Osteoblast (primary cell): Measurements from ENCODE around the gene SCYGR3. TPM values are rescaled to one million over a fixed set of nuclear protein-coding genes. Genes with fewer than 3 reads are reported as not detected.
A peak's percentile ranks its signal among the peaks of the same experiment; 100 is the strongest.

Experiments
- DNase-seq: peaks from one replicate; pipeline ENCODE4 v3.0.0; 2011; ENCODE audit warnings: low spot score, mixed read lengths; ENCODE audit not compliant: insufficient read length; ENCODE audit errors: missing footprints
- H2AFZ ChIP-seq: 2 replicates; pipeline ENCODE4 v1.6.0; 2011; ENCODE audit warnings: mild to moderate bottlenecking, low read length
- H3K27ac ChIP-seq: 2 replicates; pipeline ENCODE4 v1.5.1; 2011; ENCODE audit warnings: mild to moderate bottlenecking, low read depth, low read length, moderate library complexity
- H3K27me3 ChIP-seq: 2 replicates; pipeline ENCODE4 v1.6.0; 2012; ENCODE audit warnings: mild to moderate bottlenecking, control low read depth, inconsistent platforms, low read length, moderate library complexity; ENCODE audit not compliant: insufficient read depth
- H3K36me3 ChIP-seq: 2 replicates; pipeline ENCODE4 v1.5.1; 2011; ENCODE audit warnings: mild to moderate bottlenecking, low read length, control low read depth, moderate library complexity; ENCODE audit not compliant: insufficient read depth
- H3K4me1 ChIP-seq: 2 replicates; pipeline ENCODE4 v1.5.1; 2011; ENCODE audit warnings: mild to moderate bottlenecking, low read length, control low read depth, moderate library complexity; ENCODE audit not compliant: insufficient read depth
- H3K4me2 ChIP-seq: 2 replicates; pipeline ENCODE4 v1.6.0; 2011; ENCODE audit warnings: mild to moderate bottlenecking, low read length; ENCODE audit not compliant: insufficient read depth
- H3K4me3 ChIP-seq: fragments of 200-600 bp; sonication (generic); 3 replicates; pipeline ENCODE4 v1.5.1; 2012; ENCODE audit warnings: mild to moderate bottlenecking, low read length, inconsistent platforms; ENCODE audit not compliant: insufficient read depth
- H3K79me2 ChIP-seq: 2 replicates; pipeline ENCODE4 v1.6.0; 2012; ENCODE audit warnings: mild to moderate bottlenecking, low read length, control low read depth, inconsistent platforms; ENCODE audit not compliant: insufficient read depth
- H3K9me3 ChIP-seq: 2 replicates; pipeline ENCODE4 v1.5.1; 2011; ENCODE audit warnings: low read depth, low read length, control low read depth
- H4K20me1 ChIP-seq: 2 replicates; pipeline ENCODE4 v1.6.0; 2012; ENCODE audit warnings: mild to moderate bottlenecking, low read length, control low read depth; ENCODE audit not compliant: insufficient read depth
- total RNA-seq: library from RNA; depleted of rRNA; stranded (reverse); fragments of >200 nt; gene quantifications from 2 replicates; pipeline ENCODE4 v1.2.3, GENCODE V29; 2012
- TF ChIP-seq, protein P1 (sequence below): IDR thresholded peaks from 2 replicates; pipeline ENCODE4 v1.5.1; 2011; ENCODE audit warnings: mild to moderate bottlenecking, low read depth, low read length, moderate library complexity; ENCODE audit errors: extremely low read depth

Gene SCYGR3
- not detected in 2 replicates for total RNA-seq

DNA sequence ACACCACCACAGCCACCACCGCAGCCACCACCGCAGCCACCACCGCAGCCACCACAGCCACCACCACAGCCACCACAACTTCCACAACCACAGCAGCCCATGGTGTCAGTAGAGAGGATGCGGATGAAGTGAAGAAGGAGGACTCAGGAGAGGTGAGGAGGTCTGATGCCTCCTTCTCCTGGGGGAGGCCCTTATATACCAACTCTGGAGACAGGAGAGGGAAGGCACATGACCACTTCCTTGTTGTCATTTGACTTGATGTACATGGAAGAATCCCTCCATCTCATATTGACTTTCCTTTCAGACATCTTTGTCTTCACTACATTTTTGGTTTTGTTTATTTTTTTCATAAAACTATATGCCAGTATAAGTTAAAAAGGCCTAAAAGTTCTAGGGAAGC lies at the start of gene SCYGR3:
Gene SCYGR3, minus strand, starts transcription at position 101 of the 400 bp plus-strand sequence. Its CDS starts 0 bp downstream, at position 101.
- no peak within 1 kb of the TSS for H2AFZ ChIP-seq
- no peak for DNase-seq
- no peak within 1 kb of the TSS for H3K27ac ChIP-seq
- no peaks in the 10 kb centered on the region for H3K27me3 ChIP-seq
- no peaks in the 10 kb centered on the region for H4K20me1 ChIP-seq
- TF ChIP-seq, protein P1, sequence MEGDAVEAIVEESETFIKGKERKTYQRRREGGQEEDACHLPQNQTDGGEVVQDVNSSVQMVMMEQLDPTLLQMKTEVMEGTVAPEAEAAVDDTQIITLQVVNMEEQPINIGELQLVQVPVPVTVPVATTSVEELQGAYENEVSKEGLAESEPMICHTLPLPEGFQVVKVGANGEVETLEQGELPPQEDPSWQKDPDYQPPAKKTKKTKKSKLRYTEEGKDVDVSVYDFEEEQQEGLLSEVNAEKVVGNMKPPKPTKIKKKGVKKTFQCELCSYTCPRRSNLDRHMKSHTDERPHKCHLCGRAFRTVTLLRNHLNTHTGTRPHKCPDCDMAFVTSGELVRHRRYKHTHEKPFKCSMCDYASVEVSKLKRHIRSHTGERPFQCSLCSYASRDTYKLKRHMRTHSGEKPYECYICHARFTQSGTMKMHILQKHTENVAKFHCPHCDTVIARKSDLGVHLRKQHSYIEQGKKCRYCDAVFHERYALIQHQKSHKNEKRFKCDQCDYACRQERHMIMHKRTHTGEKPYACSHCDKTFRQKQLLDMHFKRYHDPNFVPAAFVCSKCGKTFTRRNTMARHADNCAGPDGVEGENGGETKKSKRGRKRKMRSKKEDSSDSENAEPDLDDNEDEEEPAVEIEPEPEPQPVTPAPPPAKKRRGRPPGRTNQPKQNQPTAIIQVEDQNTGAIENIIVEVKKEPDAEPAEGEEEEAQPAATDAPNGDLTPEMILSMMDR = no peak
- no peaks in the 10 kb centered on the region for H3K4me1 ChIP-seq
- no peak within 1 kb of the TSS for H3K4me3 ChIP-seq
- no peak within 1 kb of the TSS for H3K4me2 ChIP-seq
- H3K36me3 ChIP-seq = no peaks in the 10 kb centered on the region
- no peaks in the 10 kb centered on the region for H3K9me3 ChIP-seq
- H3K79me2 ChIP-seq = no peaks in the 10 kb centered on the region

DNA sequence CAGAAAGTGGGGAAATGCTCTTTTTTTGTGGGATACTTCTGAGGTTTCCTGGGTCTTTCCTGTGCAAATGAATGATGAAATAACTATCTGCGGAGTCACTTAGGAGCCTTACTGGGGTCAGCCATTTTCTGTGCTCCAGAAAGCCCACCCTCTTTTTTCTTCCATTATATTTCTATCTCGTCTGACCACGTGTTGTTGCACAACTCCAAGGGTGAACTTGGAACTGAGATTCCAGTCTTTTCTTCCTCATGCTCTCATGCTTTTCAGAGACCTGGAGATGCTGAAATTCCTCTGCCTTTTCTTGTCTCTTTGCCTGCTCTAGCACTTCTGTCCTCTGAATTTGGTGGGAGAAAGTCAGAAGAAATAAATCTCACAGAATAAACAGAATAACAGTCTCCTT lies 47.2 kb upstream of the SCYGR3 start:
- H3K4me1 ChIP-seq = peaks cover 13% of the 10 kb centered on the region
- no peak overlapping the region for H2AFZ ChIP-seq
- H3K79me2 ChIP-seq = no peaks in the 10 kb centered on the region
- TF ChIP-seq, protein P1 = no peak
- H3K27ac ChIP-seq = no peak overlapping the region
- no peaks in the 10 kb centered on the region for H3K9me3 ChIP-seq
- no peaks in the 10 kb centered on the region for H3K36me3 ChIP-seq
- H3K4me2 ChIP-seq = no peak overlapping the region
- no peak overlapping the region for H3K4me3 ChIP-seq
- DNase-seq = no peak
- no peaks in the 10 kb centered on the region for H3K27me3 ChIP-seq
- H4K20me1 ChIP-seq = no peaks in the 10 kb centered on the region

GRCh38 chr2:227661025-227661649 lies 46.5 kb upstream of the SCYGR3 start:
- H3K4me3 ChIP-seq = no peak overlapping the region
- no peak for DNase-seq
- no peaks in the 10 kb centered on the region for H3K79me2 ChIP-seq
- no peaks in the 10 kb centered on the region for H3K9me3 ChIP-seq
- H3K27ac ChIP-seq = no peak overlapping the region
- H4K20me1 ChIP-seq = no peaks in the 10 kb centered on the region
- no peaks in the 10 kb centered on the region for H3K36me3 ChIP-seq
- H2AFZ ChIP-seq = no peak overlapping the region
- H3K4me1 ChIP-seq = peaks cover 15% of the 10 kb centered on the region
- no peaks in the 10 kb centered on the region for H3K27me3 ChIP-seq
- H3K4me2 ChIP-seq = no peak overlapping the region
- TF ChIP-seq, protein P1 = no peak

GRCh38 chr2:227657199-227657845 lies 42.7 kb upstream of the SCYGR3 start:
- Histone ChIP-seq H3K36me3 (no peaks in the 10 kb centered on the region), H3K27ac (peak overlapping the region; percentile 88), H3K4me3 (no peak overlapping the region), H3K4me2 (peak overlapping the region; percentile 72), H2AFZ (no peak overlapping the region), H3K27me3 (no peaks in the 10 kb centered on the region), H4K20me1 (no peaks in the 10 kb centered on the region), H3K4me1 (peaks cover 41% of the 10 kb centered on the region), H3K79me2 (no peaks in the 10 kb centered on the region), H3K9me3 (no peaks in the 10 kb centered on the region)
- DNase-seq = peak; percentile 47
- TF ChIP-seq, protein P1 = no peak
